GM21529 (cell line): Measurements from ENCODE around the gene FBXL19.

ENCODE experiments used
- ATAC-seq: cut with Tn5 transposase; IDR thresholded peaks from one replicate; pipeline ENCODE4 v1.9.1; 2021; ENCODE audit not compliant: unreplicated experiment

The FBXL19 gene

GRCh38 chr16:30894540-30895368, 28.6 kb upstream of the FBXL19 start:
- no peak for ATAC-seq

- ATAC-seq: no peak
Measured at GRCh38 chr16:30895627-30896260, 27.6 kb upstream of the FBXL19 start.

GRCh38 chr16:30896261-30896888, 27.0 kb upstream of the FBXL19 start, which contains the start of gene CTF1:
Gene CTF1, plus strand, starts transcription at chr16:30896614. Its CDS starts 30 bp downstream, at chr16:30896644.
- ATAC-seq: no peak

GRCh38 chr16:30896889-30897733, 26.3 kb upstream of the FBXL19 start:
- ATAC-seq: peak; percentile 41

- ATAC-seq: no peak
Measured at GRCh38 chr16:30899794-30900193, 23.6 kb upstream of the FBXL19 start.

- no peak for ATAC-seq
Measured at GRCh38 chr16:30900588-30900987, 22.8 kb upstream of the FBXL19 start.

GRCh38 chr16:30901201-30902028, 22.0 kb upstream of the FBXL19 start:
- ATAC-seq: no peak

- ATAC-seq: peak; percentile 66
Measured at GRCh38 chr16:30902029-30902972, 21.1 kb upstream of the FBXL19 start.

GRCh38 chr16:30903002-30903401, 20.4 kb upstream of the FBXL19 start:
- ATAC-seq: no peak

- ATAC-seq: no peak
Measured at GRCh38 chr16:30903596-30903995, 19.8 kb upstream of the FBXL19 start.

- no peak for ATAC-seq
Measured at GRCh38 chr16:30904114-30904780, 19.1 kb upstream of the FBXL19 start.

GRCh38 chr16:30907064-30907463, 16.3 kb upstream of the FBXL19 start:
- ATAC-seq: no peak

GRCh38 chr16:30910427-30911029, 12.8 kb upstream of the FBXL19 start:
- no peak for ATAC-seq

GRCh38 chr16:30912794-30913412, 10.5 kb upstream of the FBXL19 start:
- ATAC-seq: no peak

- ATAC-seq: no peak
Measured at GRCh38 chr16:30914830-30915229, 8.5 kb upstream of the FBXL19 start.

GRCh38 chr16:30918614-30919013, 4.8 kb upstream of the FBXL19 start:
- ATAC-seq: no peak

GRCh38 chr16:30920891-30921290, 2.5 kb upstream of the FBXL19 start:
- ATAC-seq: no peak

GRCh38 chr16:30921459-30921747, 2.0 kb upstream of the FBXL19 start:
- no peak for ATAC-seq
